ENCODE measurements around the gene ZEB1. TPM values are rescaled to one million over a fixed set of nuclear protein-coding genes. Genes with fewer than 3 reads are reported as not detected.

Gene ZEB1
- total RNA-seq, 6 experiments from 2014 or later = 46.2 to 59.5 (median 53.2) TPM

- Mint-ChIP-seq H3K4me3 (no peak overlapping the region), H3K27me3 (ENCODE audit: insufficient read depth) (no peaks in the 10 kb centered on the region; the same call in 1 of the 2 replicates), H3K9me3 (no peaks in the 10 kb centered on the region), H3K36me3 (ENCODE audit: low read depth) (no peaks in the 10 kb centered on the region; the same call in 1 of the 2 replicates), H3K4me1 (ENCODE audit: low read depth) (peaks cover 32% of the 10 kb centered on the region), H3K27ac (peak overlapping the region; percentile 38; the same call in 1 of the 2 replicates)
- TF ChIP-seq, protein P1, sequence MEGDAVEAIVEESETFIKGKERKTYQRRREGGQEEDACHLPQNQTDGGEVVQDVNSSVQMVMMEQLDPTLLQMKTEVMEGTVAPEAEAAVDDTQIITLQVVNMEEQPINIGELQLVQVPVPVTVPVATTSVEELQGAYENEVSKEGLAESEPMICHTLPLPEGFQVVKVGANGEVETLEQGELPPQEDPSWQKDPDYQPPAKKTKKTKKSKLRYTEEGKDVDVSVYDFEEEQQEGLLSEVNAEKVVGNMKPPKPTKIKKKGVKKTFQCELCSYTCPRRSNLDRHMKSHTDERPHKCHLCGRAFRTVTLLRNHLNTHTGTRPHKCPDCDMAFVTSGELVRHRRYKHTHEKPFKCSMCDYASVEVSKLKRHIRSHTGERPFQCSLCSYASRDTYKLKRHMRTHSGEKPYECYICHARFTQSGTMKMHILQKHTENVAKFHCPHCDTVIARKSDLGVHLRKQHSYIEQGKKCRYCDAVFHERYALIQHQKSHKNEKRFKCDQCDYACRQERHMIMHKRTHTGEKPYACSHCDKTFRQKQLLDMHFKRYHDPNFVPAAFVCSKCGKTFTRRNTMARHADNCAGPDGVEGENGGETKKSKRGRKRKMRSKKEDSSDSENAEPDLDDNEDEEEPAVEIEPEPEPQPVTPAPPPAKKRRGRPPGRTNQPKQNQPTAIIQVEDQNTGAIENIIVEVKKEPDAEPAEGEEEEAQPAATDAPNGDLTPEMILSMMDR (IDR thresholded peaks at IDR 0.05) = no peak
- DNase-seq = no peak
These were observed 77.4 kb downstream of the ZEB1 start for GRCh38 chr10:31396376-31396775.

- no peaks in the 10 kb centered on the region for H3K9me3 Mint-ChIP-seq
- no peak overlapping the region for H3K4me3 Mint-ChIP-seq
- no peaks in the 10 kb centered on the region; the same call in none of the 2 replicates for H3K27me3 Mint-ChIP-seq (ENCODE audit: insufficient read depth)
- no peak for DNase-seq
- TF ChIP-seq, protein P1 (IDR thresholded peaks at IDR 0.05) = no peak
- H3K27ac Mint-ChIP-seq = no peak overlapping the region
- H3K36me3 Mint-ChIP-seq (ENCODE audit: low read depth) = no peaks in the 10 kb centered on the region; the same call in 1 of the 2 replicates
- H3K4me1 Mint-ChIP-seq (ENCODE audit: low read depth) = peaks cover 44% of the 10 kb centered on the region
These were observed 78.8 kb downstream of the ZEB1 start for GRCh38 chr10:31397852-31398251.

- Mint-ChIP-seq H3K27ac (no peak overlapping the region; the same call in 1 of the 2 replicates), H3K9me3 (no peaks in the 10 kb centered on the region), H3K36me3 (ENCODE audit: low read depth) (no peaks in the 10 kb centered on the region; the same call in 1 of the 2 replicates), H3K27me3 (ENCODE audit: insufficient read depth) (no peaks in the 10 kb centered on the region; the same call in none of the 2 replicates), H3K4me3 (no peak overlapping the region), H3K4me1 (ENCODE audit: low read depth) (peaks cover 46% of the 10 kb centered on the region)
- TF ChIP-seq, protein P1 (IDR thresholded peaks at IDR 0.05) = no peak
- DNase-seq = no peak
These were observed 80.2 kb downstream of the ZEB1 start for GRCh38 chr10:31399171-31399570.

DNA sequence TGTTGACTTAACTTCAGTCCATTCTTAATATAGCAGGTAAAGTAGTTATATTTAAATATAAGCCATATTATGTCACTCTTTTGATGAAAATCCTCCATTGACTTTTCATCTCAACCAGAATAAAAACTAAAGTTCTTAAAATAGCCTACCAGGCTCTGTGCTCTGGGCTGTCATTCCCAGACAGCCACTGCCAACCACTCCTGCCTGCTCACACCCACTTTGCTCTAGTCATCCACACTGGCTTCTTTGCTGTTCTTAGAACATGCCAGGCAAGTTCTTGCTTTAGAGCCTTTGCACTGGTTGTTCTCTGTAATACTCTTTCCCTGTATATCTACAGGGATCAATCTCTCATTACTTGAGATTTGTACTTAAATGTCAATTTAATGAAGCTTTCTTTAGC is 80.6 kb downstream of the ZEB1 start:
- H3K4me1 Mint-ChIP-seq (ENCODE audit: low read depth) = peaks cover 51% of the 10 kb centered on the region
- TF ChIP-seq, protein P1 (IDR thresholded peaks at IDR 0.05) = no peak
- H3K9me3 Mint-ChIP-seq = no peaks in the 10 kb centered on the region
- H3K27ac Mint-ChIP-seq = no peak overlapping the region
- no peak overlapping the region; the same call in 1 of the 2 replicates for H3K4me3 Mint-ChIP-seq
- H3K36me3 Mint-ChIP-seq (ENCODE audit: low read depth) = no peaks in the 10 kb centered on the region; the same call in 1 of the 2 replicates
- peak; percentile 16 for DNase-seq
- H3K27me3 Mint-ChIP-seq (ENCODE audit: insufficient read depth) = no peaks in the 10 kb centered on the region; the same call in none of the 2 replicates

GRCh38 chr10:31401287-31401686 is 82.3 kb downstream of the ZEB1 start:
- H3K4me1 Mint-ChIP-seq (ENCODE audit: low read depth) = peaks cover 43% of the 10 kb centered on the region
- TF ChIP-seq, protein P1 (IDR thresholded peaks at IDR 0.05) = no peak
- H3K27ac Mint-ChIP-seq = no peak overlapping the region
- no peak overlapping the region; the same call in 1 of the 2 replicates for H3K4me3 Mint-ChIP-seq
- DNase-seq = no peak
- H3K9me3 Mint-ChIP-seq = no peaks in the 10 kb centered on the region; the same call in 1 of the 2 replicates
- H3K36me3 Mint-ChIP-seq (ENCODE audit: low read depth) = peaks cover 7% of the 10 kb centered on the region
- H3K27me3 Mint-ChIP-seq (ENCODE audit: insufficient read depth) = no peaks in the 10 kb centered on the region; the same call in 1 of the 2 replicates
